Measurements from ENCODE around the gene NUP50.

Gene NUP50

DNA sequence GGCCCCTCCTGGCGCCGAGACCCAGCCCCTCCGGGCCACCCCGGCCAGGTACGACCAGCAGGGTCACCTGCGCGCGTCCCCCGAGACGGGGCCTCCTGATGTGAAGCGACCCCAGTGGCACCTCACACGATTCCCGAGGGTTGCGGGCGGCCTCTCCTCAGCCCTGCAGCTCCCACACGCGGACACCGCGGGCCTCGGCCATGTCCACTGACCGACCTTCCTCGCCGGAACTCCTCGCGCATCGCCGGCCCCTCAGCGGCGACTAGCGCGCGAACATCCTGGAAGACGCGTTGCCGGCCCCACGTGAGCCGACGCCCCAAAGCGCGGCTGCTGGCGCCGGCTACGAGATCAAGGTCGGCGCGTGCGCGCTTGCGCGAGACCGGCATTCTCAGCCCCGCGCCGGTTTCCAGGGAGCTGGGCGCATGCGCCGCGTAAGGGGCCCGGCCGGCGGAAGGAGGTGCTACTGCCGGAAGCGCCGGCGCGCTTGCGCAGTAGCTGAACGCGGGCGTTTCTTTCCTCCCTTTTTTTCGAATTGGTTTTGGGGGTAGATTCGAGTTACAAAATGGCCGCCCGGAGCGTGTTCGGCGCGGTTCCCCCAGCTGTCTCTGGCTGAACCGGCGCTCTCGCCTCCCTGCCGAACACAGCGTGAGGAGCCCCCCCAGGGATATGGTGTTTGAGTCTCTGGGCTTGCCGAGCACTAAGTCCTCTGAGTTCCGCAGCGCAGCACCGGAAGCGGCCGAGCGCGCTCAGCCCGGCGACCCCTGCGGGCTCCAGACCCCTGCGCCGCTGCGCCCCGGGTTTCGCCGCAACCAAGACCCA is at the start of gene NUP50:
Gene NUP50 (plus strand): TSS at position 475 of the 819 bp plus-strand sequence. CDS start 4,253 bp downstream, outside the sequence.
- DNase-seq = peak; percentile 89 to 96 (median 94)

DNA sequence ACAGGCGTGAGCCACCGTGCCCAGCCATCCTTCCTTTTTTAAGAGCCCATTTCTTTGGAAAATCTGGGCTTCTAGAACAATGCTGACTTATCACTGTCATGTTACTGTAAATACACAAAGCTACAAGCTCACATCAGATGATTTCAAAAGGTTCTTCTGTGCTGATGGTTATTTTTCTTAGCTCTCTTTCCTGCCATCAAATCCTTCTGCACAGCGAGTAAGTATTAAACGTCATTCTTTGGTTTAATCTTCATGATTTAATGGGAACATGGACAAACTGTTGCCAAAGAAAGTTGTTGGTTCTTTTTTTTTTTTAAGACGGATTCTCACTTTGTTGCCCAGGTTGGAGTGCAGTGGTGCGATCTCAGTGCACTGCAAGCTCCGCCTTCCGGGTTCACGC is 43.3 kb upstream of the NUP50 start:
- no peak for DNase-seq

DNA sequence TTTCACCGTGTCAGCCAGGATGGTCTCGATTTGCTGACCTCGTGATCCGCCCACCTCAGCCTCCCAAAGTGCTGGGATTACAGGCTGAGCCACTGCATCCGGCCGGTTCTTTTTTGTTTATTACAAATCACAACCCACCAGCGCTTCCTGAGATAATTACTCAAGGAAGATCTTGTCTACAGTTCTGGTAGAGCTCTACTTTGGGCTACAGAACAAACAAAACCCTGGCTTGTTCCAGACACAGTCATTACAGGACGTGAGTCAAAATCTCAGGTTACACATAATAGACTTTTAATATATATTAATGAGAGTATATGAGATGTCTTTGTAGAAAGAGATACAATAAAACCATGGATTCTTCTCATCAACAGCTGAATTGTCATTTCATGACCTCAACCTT is 42.8 kb upstream of the NUP50 start:
- no peak for DNase-seq

GRCh38 chr22:45124176-45124847 is 39.4 kb upstream of the NUP50 start:
- no peak for DNase-seq

GRCh38 chr22:45125188-45125587 is 38.5 kb upstream of the NUP50 start:
- DNase-seq = no peak

- no peak for DNase-seq
Measured at GRCh38 chr22:45127866-45128265, 35.9 kb upstream of the NUP50 start.

DNA sequence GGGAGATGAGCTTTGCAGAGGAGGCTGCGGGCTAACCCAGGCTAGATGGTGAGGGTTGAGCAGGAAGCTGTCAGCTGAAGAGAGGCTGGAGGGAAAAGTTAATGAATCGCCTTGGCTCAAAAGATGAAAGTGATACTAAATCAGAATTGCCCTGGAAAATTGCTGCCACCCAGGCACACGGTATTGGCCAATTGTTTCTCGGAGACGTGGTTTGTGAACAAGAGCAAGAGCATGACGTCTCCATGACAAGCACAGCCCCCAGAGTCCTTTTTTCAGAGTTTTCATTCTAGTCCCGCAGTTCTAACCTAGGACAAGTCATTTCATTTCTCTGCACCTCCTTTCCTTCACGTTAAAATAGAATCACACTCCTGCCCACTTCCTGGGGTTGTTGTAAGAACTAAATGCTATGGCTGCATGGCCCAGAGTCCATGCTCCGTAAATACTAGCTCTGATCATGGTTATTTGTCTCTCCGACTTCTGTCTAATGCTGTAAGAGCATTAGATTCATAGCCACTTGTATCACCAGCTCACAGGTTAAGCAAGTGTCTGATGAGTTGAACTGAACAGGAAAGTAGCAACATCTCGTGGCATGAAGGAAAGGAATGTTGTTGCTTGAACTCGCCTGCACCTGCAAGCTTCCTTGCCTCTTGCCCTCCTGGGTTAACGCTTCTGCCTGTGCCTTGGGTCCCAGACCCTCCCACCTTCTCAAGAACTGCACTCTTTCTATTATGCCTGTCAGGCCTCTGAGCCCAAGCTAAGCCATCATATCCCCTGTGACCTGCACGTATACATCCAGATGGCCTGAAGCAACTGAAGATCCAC is 33.8 kb upstream of the NUP50 start:
- DNase-seq = peak in 1 of 6 experiments; percentile 1

DNA sequence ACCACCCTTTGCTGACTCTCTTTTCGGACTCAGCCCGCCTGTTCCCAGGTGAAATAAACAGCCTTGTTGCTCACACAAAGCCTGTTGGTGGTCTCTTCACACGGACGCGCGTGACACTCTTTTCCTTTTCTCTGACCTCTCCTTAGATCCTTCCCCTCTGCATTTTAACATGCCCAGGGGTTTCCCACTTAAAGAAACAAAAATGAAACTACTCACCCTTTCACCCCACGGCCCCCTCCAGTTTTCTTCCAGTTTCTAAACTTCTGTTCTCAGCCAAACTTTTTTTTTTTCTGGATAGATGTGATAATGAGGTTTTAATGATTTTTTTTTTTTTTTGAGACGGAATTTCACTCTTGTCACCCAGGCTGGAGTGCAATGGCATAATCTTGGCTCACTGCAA is 32.8 kb upstream of the NUP50 start:
- no peak for DNase-seq

GRCh38 chr22:45131749-45132148 is 32.0 kb upstream of the NUP50 start:
- DNase-seq = no peak

GRCh38 chr22:45134313-45134712 is 29.4 kb upstream of the NUP50 start:
- DNase-seq = no peak

- no peak for DNase-seq
Measured at GRCh38 chr22:45136594-45136993, 27.1 kb upstream of the NUP50 start.

DNA sequence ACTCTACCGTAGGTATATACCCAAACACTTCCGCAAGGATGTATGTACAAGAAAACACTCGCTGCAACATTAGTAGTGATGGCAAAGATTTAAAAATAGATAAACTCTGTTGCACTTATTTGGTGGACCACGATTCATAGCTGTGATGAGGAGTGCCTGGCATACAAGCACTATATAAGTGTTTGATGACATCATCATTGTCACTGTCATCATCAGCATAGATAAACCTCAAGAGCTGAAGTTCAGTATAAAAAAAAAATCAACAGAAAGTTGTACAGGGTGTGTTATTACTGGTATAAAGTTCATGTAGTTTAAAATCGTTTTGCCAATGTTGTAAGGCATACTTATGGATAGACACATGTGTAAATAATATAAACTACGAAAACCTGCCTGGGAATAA is 24.0 kb upstream of the NUP50 start:
- no peak for DNase-seq

GRCh38 chr22:45142376-45142775 is 21.3 kb upstream of the NUP50 start:
- DNase-seq = no peak

DNA sequence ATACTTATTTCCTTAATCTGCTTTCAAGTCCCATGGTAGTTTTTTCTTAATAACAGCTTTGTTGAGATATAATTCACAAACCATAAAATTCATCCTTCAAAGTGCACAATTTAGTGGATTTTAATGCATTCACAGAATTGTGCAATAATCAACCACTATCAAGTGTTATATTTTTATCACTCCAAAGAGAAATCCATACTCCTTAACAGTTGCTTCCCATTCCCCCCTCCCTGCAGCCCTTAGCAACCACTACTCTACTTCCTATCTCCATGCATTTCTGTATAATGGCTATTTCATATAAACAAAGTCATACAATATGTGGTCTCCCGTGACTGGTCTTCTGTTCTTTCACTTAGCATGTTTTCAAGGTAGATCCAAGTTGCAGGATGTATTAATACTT is 18.8 kb upstream of the NUP50 start:
- no peak for DNase-seq

DNA sequence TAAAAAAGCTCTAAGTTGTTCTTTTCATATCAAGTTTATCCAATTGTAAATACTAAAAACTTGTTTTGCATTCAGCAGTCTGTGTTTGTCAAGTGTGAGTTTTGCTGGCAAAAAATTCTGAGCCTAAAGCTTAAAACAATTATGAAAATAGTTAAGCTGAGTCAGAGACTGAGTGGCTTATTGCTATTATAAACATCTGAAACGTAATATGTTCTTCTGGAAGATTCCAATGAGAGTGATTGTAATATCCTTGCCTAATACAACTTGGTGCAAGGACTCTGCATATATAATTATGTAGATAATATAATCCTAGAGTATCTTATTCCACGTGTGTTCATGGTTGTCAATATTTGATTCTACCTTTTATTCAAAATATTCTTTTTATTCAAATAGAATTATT is 14.1 kb upstream of the NUP50 start:
- no peak for DNase-seq

DNA sequence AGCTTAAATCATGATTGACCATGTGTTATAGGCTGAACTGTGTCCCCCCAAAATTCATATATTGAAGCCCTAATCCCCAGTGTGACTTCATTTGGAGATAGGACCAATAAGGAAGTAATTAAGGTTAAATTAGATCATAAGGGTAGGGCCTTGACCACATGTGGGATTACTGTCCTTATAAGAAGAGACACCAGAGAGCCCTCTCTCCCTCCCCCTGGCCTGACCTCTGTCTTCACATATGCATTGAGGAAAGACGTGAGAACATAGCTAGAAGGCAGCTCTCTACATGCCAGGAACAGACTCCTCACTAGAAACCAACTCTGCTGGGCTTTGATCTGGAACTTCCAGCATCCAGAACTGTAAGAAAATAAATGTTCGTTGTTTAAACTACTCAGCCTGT is 13.6 kb upstream of the NUP50 start:
- DNase-seq = no peak

DNA sequence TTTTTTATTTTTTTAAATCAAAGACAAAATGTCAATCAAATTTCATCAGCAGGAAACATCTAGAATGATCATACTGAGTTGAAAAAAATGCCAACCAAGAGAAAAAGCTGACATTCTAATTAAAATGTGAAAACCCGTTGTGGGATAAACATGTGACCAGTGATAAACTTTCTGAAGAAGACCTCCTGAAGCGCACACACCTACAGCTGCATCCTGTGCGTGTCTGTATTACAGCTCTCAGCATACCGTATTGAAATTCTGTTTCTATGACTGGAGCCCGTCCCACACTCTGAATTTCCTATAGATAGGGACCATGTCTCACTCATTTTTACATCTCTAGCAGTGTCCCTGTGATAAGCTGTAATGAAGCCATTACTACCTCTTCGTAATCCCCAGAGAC is 12.2 kb upstream of the NUP50 start:
- DNase-seq = no peak

DNA sequence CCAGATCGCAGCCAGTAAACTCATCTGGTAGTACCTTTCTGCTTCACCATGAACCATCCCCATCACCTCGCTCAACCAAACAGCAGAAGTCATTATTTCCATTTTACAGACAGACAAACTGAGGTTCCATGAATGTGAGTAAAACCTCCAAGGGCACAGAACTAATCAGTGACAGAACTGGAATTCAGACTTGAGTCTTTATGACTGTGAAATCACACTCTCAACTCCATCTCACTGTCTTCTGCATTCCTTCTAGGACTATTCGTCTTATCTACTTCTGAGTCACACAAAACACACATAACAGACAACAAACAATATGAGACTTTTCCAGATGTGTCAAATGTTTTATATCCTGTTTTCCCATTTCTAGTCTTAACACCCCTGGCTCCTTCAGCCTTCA is 9.3 kb upstream of the NUP50 start:
- DNase-seq = no peak

DNA sequence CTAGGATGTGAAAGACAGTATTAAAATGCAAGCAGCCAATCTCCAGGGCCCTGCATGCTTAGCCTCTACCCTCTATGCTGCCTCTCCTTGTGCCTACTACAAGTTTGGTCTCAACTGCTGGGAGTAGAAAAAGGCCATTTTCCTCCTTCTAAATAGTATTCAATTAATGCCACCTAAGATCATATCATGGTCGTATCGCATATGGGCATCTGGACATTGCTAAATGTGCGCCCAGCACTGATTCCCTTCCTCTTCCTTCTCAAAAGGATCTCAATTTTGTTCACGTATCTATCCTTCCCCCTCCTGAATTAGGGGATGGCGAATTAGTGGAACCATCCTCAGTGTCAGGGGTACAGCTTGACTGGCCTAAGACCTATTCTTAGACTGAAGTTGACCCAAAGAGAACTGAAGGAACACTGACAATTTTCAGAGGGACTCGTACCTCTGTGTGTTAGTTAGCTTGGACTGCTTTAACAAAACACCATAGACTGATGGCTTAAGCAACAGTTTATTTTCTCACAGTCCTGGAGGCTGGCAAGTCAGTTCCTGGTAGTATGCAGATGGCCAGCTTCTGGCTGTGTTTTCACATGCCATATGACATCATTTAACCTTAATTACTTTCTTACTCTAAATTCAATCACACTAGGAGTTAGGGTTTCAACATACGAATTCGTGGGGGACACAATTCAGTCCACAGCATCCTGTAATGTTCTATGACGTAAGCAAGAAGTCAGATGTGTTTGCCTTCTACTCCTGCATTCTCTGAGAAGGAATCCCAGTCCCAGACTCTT is 8.5 kb upstream of the NUP50 start:
- no peak for DNase-seq

DNA sequence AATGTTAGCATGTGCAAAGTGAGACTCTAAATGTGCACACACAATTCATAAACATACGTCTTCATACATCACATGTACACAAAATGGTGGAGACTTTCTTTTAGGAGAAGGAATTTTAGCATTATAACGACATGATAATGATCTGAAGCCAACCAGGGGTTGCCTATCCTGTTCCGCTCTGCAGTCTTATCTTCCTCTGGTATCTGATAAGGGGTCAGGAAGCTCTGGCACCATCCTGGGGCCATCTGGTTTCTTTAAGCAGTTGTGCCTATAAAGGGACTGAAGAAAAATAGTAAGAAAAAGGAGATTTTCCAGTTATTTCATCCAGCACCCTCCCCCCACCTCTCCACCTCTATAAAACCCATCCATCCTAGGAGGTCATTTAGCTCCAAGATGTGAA is 5.8 kb upstream of the NUP50 start:
- no peak for DNase-seq

GRCh38 chr22:45159652-45160462 is 3.9 kb upstream of the NUP50 start:
- no peak for DNase-seq

GRCh38 chr22:45162531-45162930 is 1.2 kb upstream of the NUP50 start:
- DNase-seq = no peak

Data from stimulated activated naive CD4-positive, alpha-beta T cell (primary cell).